NCI-H1417 (cell line): ENCODE results near the gene ZNG1F.
"Not testable (repeated sequence)": the region's sequence is repeated elsewhere in the genome, so short reads cannot be mapped to it uniquely, and the experiment has no call there.

Experiments
- DNase-seq, 3 experiments: peaks; one replicate each; lab custom pipeline; 2025; lab: John Stamatoyannopoulos, UW

Gene ZNG1F

GRCh38 chr9:41086215-41086614 is 102.9 kb downstream of the ZNG1F start:
- DNase-seq: not testable (repeated sequence)

- DNase-seq: not testable (repeated sequence)
These were observed 106.8 kb downstream of the ZNG1F start for GRCh38 chr9:41082358-41082757.
